Activated CD8-positive, alpha-beta memory T cell treated with anti-CD3 and anti-CD28 coated beads for 48 hours (primary cell): Measurements from ENCODE around the gene NAA50.

Experiments
- DNase-seq, 3 experiments: peaks; one replicate each; pipeline ENCODE4 v3.0.0-alpha.2; 2020; ENCODE audit warnings: low read depth in 2 of 3, low spot score in 2 of 3

Gene NAA50

GRCh38 chr3:113745756-113746547, at the start of gene NAA50:
Gene NAA50, minus strand, starts transcription at chr3:113746249. Its CDS starts 300 bp downstream, at chr3:113745949.
- peak; percentile 86 to 91 (median 86) for DNase-seq

- DNase-seq, result no peak
These were observed 49.6 kb upstream of the NAA50 start for GRCh38 chr3:113795693-113796092.

- DNase-seq, result no peak
These were observed 48.5 kb upstream of the NAA50 start for GRCh38 chr3:113794526-113794925.

- DNase-seq, result no peak
These were observed 45.3 kb upstream of the NAA50 start for GRCh38 chr3:113791381-113791780.

GRCh38 chr3:113783980-113784379, 37.9 kb upstream of the NAA50 start:
- no peak for DNase-seq

- DNase-seq, result no peak
These were observed 37.4 kb upstream of the NAA50 start for GRCh38 chr3:113783463-113783862.

- DNase-seq, result no peak
These were observed 30.5 kb upstream of the NAA50 start for GRCh38 chr3:113776564-113776963.

- no peak for DNase-seq
These were observed 29.5 kb upstream of the NAA50 start for GRCh38 chr3:113775516-113775915.

- DNase-seq, result no peak
These were observed 27.3 kb upstream of the NAA50 start for GRCh38 chr3:113773381-113773780.

GRCh38 chr3:113771993-113772392, 25.9 kb upstream of the NAA50 start:
- no peak for DNase-seq

- DNase-seq, result no peak
These were observed 23.5 kb upstream of the NAA50 start for GRCh38 chr3:113769551-113769950.

- no peak for DNase-seq
These were observed 18.6 kb upstream of the NAA50 start for GRCh38 chr3:113764698-113765097.

GRCh38 chr3:113758389-113759024, 12.5 kb upstream of the NAA50 start:
- DNase-seq, result no peak

GRCh38 chr3:113754494-113755159, 8.6 kb upstream of the NAA50 start:
- DNase-seq, result no peak

GRCh38 chr3:113753376-113753985, 7.4 kb upstream of the NAA50 start:
- DNase-seq, result no peak

GRCh38 chr3:113751141-113751540, 5.1 kb upstream of the NAA50 start:
- no peak for DNase-seq

GRCh38 chr3:113747283-113748046, 1.4 kb upstream of the NAA50 start:
- peak; percentile 7 to 16 (median 10) for DNase-seq

- peak; percentile 49 to 64 (median 57) for DNase-seq
These were observed 666 bp upstream of the NAA50 start, which contains the start of gene ATP6V1A for GRCh38 chr3:113746548-113747282. Gene ATP6V1A, plus strand, starts transcription at chr3:113747035. Its CDS starts 31,719 bp downstream, at chr3:113778754.

GRCh38 chr3:113744941-113745755, 901 bp downstream of the NAA50 start:
- peak; percentile 36 to 45 (median 39) for DNase-seq
